IMR-90 (cell line): Measurements from ENCODE around the gene PMIS2.

ENCODE experiments used
- RFX5 ChIP-seq: IDR thresholded peaks from 2 replicates; pipeline ENCODE4 v1.8.0; 2012; ENCODE audit warnings: low read depth, mild to moderate bottlenecking, low read length, moderate library complexity
- TF ChIP-seq, protein P1 (sequence below): conservative IDR thresholded peaks from 2 replicates; pipeline ENCODE4 v1.5.1; 2012; ENCODE audit warnings: mild to moderate bottlenecking, low read depth, low read length, improper control_type of control experiment

GRCh38 chr19:35578707-35579106 lies 7.3 kb upstream of the PMIS2 start:
- no peak for TF ChIP-seq RFX5
- TF ChIP-seq, protein P1, sequence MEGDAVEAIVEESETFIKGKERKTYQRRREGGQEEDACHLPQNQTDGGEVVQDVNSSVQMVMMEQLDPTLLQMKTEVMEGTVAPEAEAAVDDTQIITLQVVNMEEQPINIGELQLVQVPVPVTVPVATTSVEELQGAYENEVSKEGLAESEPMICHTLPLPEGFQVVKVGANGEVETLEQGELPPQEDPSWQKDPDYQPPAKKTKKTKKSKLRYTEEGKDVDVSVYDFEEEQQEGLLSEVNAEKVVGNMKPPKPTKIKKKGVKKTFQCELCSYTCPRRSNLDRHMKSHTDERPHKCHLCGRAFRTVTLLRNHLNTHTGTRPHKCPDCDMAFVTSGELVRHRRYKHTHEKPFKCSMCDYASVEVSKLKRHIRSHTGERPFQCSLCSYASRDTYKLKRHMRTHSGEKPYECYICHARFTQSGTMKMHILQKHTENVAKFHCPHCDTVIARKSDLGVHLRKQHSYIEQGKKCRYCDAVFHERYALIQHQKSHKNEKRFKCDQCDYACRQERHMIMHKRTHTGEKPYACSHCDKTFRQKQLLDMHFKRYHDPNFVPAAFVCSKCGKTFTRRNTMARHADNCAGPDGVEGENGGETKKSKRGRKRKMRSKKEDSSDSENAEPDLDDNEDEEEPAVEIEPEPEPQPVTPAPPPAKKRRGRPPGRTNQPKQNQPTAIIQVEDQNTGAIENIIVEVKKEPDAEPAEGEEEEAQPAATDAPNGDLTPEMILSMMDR: no peak
